ENCODE measurements around the gene AXIN1.

Gene AXIN1

GRCh38 chr16:397736-398332, 45.3 kb upstream of the AXIN1 start:
- H3K36me3 ChIP-seq (ENCODE audit: insufficient read depth, low read length): no peaks in the 10 kb centered on the region
- no peaks in the 10 kb centered on the region for H3K9me2 ChIP-seq (replicated peaks; ENCODE audit: low read depth, low read length)
- no peaks in the 10 kb centered on the region for H3K27me3 ChIP-seq (ENCODE audit: insufficient read depth, low read length, poor library complexity, severe bottlenecking)
- H3K4me3 ChIP-seq (ENCODE audit: low read length, poor library complexity, severe bottlenecking): no peak overlapping the region
- no peak overlapping the region for H3K9ac ChIP-seq (ENCODE audit: low read depth, low read length, poor library complexity, severe bottlenecking)
- H3K79me2 ChIP-seq (ENCODE audit: insufficient read depth, low read length): no peaks in the 10 kb centered on the region
- H3F3A ChIP-seq (ENCODE audit: low read depth): 0 out of 2 replicates have a peak, but pooled peaks cover 3% of the 10 kb centered on the region
- H4K20me1 ChIP-seq (ENCODE audit: insufficient read depth, low read length, poor library complexity, severe bottlenecking): no peaks in the 10 kb centered on the region
- no peak overlapping the region for H2AFZ ChIP-seq (ENCODE audit: low read length)
- peak overlapping the region; percentile 20 for H3K4me2 ChIP-seq (ENCODE audit: low read depth, low read length, poor library complexity, severe bottlenecking)
- TF ChIP-seq EZH2phosphoT487 (IDR thresholded peaks at IDR 0.05; ENCODE audit: borderline replicate concordance) (no peak), CTCF (conservative IDR thresholded peaks at IDR 0.05; ENCODE audit: low read length) (no peak)
- no peaks in the 10 kb centered on the region for H3K9me3 ChIP-seq (ENCODE audit: insufficient read depth, low read depth, low read length)
- peaks cover 4% of the 10 kb centered on the region for H3K4me1 ChIP-seq (ENCODE audit: insufficient read depth, low read length, poor library complexity, severe bottlenecking)

- no peak for TF ChIP-seq CTCF (conservative IDR thresholded peaks at IDR 0.05; ENCODE audit: low read length)
- no peak for TF ChIP-seq EZH2phosphoT487 (IDR thresholded peaks at IDR 0.05; ENCODE audit: borderline replicate concordance)
- peak within 1 kb of the TSS; percentile 85 for H3K4me3 ChIP-seq (ENCODE audit: low read length, poor library complexity, severe bottlenecking)
- H3K79me2 ChIP-seq (ENCODE audit: insufficient read depth, low read length): no peaks in the 10 kb centered on the region
- H4K20me1 ChIP-seq (ENCODE audit: insufficient read depth, low read length, poor library complexity, severe bottlenecking): no peaks in the 10 kb centered on the region
- H3K9me2 ChIP-seq (replicated peaks; ENCODE audit: low read depth, low read length): no peaks in the 10 kb centered on the region
- no peaks in the 10 kb centered on the region for H3K9me3 ChIP-seq (ENCODE audit: insufficient read depth, low read depth, low read length)
- H3K4me2 ChIP-seq (ENCODE audit: low read depth, low read length, poor library complexity, severe bottlenecking): peak within 1 kb of the TSS; percentile 89
- peaks cover 4% of the 10 kb centered on the region for H3K4me1 ChIP-seq (ENCODE audit: insufficient read depth, low read length, poor library complexity, severe bottlenecking)
- no peaks in the 10 kb centered on the region for H3K36me3 ChIP-seq (ENCODE audit: insufficient read depth, low read length)
- H3F3A ChIP-seq (ENCODE audit: low read depth): 0 out of 2 replicates have a peak, but pooled peaks cover 3% of the 10 kb centered on the region
- H2AFZ ChIP-seq (ENCODE audit: low read length): peak within 1 kb of the TSS; percentile 95
- peak within 1 kb of the TSS; percentile 73 for H3K9ac ChIP-seq (ENCODE audit: low read depth, low read length, poor library complexity, severe bottlenecking)
- no peaks in the 10 kb centered on the region for H3K27me3 ChIP-seq (ENCODE audit: insufficient read depth, low read length, poor library complexity, severe bottlenecking)
Measured at GRCh38 chr16:397135-397661, 44.7 kb upstream of the AXIN1 start, which contains the start of gene NME4. Gene NME4 (plus strand): TSS chr16:397199. CDS start chr16:397223, 24 bp downstream.

- H3K9me2 ChIP-seq (replicated peaks; ENCODE audit: low read depth, low read length): no peaks in the 10 kb centered on the region
- TF ChIP-seq EZH2phosphoT487 (IDR thresholded peaks at IDR 0.05; ENCODE audit: borderline replicate concordance): no peak
- no peak for TF ChIP-seq CTCF (conservative IDR thresholded peaks at IDR 0.05; ENCODE audit: low read length)
- peak overlapping the region; percentile 95 for H2AFZ ChIP-seq (ENCODE audit: low read length)
- H3K4me3 ChIP-seq (ENCODE audit: low read length, poor library complexity, severe bottlenecking): peak overlapping the region; percentile 85
- H3K4me2 ChIP-seq (ENCODE audit: low read depth, low read length, poor library complexity, severe bottlenecking): peak overlapping the region; percentile 89
- 0 out of 2 replicates have a peak, but pooled peaks cover 3% of the 10 kb centered on the region for H3F3A ChIP-seq (ENCODE audit: low read depth)
- no peaks in the 10 kb centered on the region for H4K20me1 ChIP-seq (ENCODE audit: insufficient read depth, low read length, poor library complexity, severe bottlenecking)
- no peaks in the 10 kb centered on the region for H3K27me3 ChIP-seq (ENCODE audit: insufficient read depth, low read length, poor library complexity, severe bottlenecking)
- H3K36me3 ChIP-seq (ENCODE audit: insufficient read depth, low read length): no peaks in the 10 kb centered on the region
- H3K9ac ChIP-seq (ENCODE audit: low read depth, low read length, poor library complexity, severe bottlenecking): peak overlapping the region; percentile 73
- H3K79me2 ChIP-seq (ENCODE audit: insufficient read depth, low read length): no peaks in the 10 kb centered on the region
- H3K4me1 ChIP-seq (ENCODE audit: insufficient read depth, low read length, poor library complexity, severe bottlenecking): peaks cover 4% of the 10 kb centered on the region
- no peaks in the 10 kb centered on the region for H3K9me3 ChIP-seq (ENCODE audit: insufficient read depth, low read depth, low read length)
Measured at GRCh38 chr16:396605-397004, 44.1 kb upstream of the AXIN1 start.

Measured in Loucy (cell line).